Upper lobe of left lung (tissue), 4 donors: ENCODE measurements around the gene GJD4.

Experiments used
- EP300 ChIP-seq, 4 donors: sonication (generic); formaldehyde crosslinking; IDR thresholded peaks; one replicate each; pipeline ENCODE4 v1.5.1; 2017; ENCODE audit warnings: antibody characterized with exemption in 4 of 4, control low read depth in 2 of 4
- TF ChIP-seq, protein P1 (sequence below), 6 experiments: fragments of 450-650 bp in 4 of 6; fragments of 200-600 bp in 2 of 6; sonication (generic) in 2 of 6; IDR thresholded peaks; one replicate each; pipeline ENCODE4 v1.5.1; 2016 to 2019; ENCODE audit warnings: antibody characterized with exemption in 6 of 6

DNA sequence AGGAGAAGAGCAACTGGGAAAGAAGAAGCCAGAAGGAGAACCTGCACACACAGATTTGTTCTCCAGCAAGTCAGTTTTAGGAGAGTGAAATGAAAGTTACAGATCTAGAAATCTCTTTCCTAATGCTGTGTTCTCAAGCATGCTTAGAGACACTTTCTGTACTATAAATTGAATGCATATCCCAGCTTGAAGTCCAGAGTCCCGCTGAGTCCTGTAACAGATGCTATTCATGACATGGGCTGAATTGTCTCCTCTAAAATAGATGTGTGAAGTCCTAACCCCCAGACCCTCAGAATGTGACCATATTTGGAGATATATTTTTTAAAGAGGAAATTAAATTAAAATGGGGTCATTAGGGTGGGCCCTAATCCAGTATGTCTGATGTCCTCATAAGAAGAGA is 46.9 kb upstream of the GJD4 start:
- TF ChIP-seq, protein P1, sequence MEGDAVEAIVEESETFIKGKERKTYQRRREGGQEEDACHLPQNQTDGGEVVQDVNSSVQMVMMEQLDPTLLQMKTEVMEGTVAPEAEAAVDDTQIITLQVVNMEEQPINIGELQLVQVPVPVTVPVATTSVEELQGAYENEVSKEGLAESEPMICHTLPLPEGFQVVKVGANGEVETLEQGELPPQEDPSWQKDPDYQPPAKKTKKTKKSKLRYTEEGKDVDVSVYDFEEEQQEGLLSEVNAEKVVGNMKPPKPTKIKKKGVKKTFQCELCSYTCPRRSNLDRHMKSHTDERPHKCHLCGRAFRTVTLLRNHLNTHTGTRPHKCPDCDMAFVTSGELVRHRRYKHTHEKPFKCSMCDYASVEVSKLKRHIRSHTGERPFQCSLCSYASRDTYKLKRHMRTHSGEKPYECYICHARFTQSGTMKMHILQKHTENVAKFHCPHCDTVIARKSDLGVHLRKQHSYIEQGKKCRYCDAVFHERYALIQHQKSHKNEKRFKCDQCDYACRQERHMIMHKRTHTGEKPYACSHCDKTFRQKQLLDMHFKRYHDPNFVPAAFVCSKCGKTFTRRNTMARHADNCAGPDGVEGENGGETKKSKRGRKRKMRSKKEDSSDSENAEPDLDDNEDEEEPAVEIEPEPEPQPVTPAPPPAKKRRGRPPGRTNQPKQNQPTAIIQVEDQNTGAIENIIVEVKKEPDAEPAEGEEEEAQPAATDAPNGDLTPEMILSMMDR (IDR thresholded peaks at IDR 0.05), result no peak
- TF ChIP-seq EP300 (IDR thresholded peaks at IDR 0.05), result no peak
